ENCODE results near the gene ZNF362.

DNA sequence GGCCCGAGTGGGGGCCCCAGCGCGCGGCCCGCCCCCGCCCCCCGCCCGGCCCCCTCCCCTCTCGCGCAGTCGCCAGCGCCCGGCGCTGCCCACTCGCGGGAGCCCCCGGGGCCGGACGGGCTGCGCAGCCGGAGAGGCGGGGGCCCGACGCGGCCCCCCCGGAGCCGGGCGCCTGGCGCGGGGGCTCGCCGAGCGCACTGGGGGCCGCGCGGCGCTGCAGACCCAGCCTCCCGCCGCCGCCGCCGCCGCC lies 146 bp upstream of the ZNF362 start:
- no peak for TF ChIP-seq YY1 (IDR thresholded peaks at IDR 0.05; ENCODE audit: insufficient read depth, insufficient read length)
- no peak for TF ChIP-seq ZNF274 (IDR thresholded peaks at IDR 0.05; ENCODE audit: low read depth, low read length)

Data from NT2/D1 (cell line).